Ramos (cell line): Measurements from ENCODE around the gene TAS1R1.

Experiments
- in situ Hi-C: fragments of 300-500 bp; cut with MboI; formaldehyde crosslinking; loops from one replicate; pipeline ENCODE4 v1.14.3; 2022; ENCODE audit warnings: low sequenced_read_pairs; ENCODE audit not compliant: unreplicated experiment

The TAS1R1 gene

DNA sequence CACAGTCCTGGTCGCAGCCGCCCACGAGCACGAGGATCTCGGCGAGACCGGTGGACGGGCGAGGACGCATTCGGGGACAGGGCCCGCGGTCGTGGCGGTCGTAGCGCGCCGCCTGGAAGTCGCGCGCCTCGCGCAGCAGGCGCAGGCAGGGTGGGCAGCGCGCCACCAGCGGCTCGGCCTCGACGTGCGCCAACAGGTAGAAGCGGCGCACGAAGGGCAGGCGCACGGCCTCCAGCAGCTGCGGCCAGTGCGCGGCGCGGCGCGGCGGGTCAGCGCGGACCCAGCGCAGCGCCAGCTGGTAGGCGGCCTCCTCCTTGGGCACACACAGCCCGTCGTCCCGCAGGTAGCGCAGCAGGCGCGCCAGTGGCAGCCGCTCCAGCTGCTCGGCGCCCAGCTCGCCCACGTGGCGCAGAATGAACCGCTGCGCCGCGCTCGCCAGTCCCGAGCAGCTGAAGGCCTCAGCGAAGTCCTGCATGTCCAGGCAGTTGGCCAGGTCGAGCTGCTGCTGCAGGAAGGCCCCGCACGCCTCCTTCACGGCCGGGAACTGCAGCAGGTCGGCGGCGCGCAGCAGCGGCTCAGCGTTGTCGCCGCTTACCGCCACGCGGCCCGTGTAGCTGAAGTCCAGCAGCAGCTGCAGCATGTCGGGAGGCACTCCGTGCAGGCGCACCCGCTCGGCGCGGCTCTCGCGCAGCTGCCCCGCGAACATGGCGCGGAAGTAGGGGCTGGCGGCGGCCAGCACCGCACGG lies 47.0 kb downstream of the TAS1R1 start:
- in situ Hi-C loops: no loop called here

DNA sequence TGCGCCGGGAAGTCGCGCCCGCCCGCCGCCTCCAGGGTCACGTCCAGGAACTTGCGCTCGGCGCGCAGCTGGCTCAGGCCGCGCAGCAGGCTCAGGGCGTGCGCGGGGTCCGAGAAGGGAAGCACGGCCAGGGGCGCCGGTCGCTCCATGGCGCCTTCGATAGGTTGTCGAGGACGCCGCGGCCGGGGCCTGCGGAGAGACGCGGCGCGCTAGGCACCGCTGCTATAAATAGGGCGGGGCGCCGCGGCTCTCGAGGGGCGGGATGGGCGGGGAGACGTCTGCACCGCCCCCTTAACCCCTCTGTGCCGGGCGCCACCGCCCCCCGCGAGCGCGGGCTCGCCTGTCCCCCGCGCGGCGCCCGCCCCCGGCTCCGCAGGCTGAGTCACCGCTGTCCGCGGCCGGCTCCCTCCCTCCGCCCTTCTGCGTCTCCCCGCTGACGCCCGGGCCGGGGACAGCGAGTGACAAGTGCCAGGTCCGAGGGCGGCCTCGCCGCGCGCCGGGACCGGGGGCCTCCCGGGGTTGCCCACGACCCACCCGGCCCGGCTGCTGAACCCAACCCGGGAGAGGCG lies 47.6 kb downstream of the TAS1R1 start, which contains the start of gene KLHL21:
KLHL21 (minus strand) TSS at position 201 of the 569 bp plus-strand sequence; CDS start at position 149, 52 bp downstream.
- in situ Hi-C loops: no loop called here

DNA sequence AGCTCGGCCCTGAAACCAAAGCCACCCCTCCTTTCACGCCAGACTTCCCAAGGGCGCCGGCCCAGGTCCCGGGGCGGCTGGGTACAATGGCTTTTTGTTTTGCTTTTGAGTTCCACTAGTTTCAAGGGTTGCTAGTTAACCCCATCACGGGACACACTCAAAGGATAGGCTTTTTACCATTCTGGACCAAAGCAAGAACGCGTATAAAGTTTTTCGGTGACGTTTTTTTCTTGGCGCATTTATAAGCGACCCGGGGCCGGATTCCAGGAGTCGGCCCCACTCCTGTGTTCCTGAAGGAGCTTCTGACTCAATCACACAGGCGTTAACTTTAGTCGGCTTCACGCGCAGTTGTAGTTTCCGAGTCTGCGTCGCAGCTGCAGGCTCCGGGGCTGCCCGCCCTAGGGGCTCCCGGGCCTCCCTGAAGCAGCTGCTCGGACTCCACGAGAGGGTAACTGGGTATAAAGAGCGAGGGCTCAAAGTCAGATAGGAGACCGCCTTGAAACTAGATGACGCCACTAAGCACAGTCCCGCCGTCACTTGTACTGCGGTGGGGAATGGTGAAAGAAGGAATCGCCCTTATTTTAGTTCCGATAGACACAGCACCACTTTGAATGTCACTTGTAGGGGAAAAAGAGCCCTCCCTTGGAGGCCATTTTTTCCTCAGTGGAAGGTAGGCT lies 48.3 kb downstream of the TAS1R1 start:
- in situ Hi-C loops: no loop called here

DNA sequence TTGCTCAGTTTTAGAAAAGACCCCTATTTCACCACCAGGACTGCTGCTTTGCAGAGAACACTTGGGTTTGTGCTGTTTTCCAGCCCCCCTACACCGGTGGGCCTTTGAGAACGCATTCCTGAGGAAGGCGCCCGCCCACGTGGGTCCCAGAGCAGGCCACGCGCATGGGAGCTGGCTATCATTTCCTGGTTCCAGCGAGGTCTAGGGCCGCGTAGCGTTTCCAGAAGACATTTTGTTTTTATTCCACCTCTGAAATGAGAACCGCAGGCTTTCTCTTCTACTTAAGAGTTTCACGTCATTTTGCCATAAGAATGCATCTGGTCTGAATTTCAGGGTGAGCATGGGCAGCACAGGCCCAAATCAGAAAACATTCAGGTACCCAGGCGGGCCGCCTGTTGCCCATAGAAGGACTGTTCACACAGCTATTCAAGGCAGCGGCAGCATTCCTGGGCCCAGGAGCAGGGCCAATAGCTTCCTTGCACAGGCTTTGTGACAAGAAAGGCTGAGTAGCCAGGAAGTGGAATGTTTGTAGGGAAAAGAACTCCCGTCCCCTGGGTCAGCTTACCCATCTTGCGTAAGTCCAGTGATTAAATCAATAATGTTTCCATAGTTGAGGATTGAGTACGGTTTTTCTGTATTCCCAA lies 48.9 kb downstream of the TAS1R1 start:
- in situ Hi-C loops: no loop called here

DNA sequence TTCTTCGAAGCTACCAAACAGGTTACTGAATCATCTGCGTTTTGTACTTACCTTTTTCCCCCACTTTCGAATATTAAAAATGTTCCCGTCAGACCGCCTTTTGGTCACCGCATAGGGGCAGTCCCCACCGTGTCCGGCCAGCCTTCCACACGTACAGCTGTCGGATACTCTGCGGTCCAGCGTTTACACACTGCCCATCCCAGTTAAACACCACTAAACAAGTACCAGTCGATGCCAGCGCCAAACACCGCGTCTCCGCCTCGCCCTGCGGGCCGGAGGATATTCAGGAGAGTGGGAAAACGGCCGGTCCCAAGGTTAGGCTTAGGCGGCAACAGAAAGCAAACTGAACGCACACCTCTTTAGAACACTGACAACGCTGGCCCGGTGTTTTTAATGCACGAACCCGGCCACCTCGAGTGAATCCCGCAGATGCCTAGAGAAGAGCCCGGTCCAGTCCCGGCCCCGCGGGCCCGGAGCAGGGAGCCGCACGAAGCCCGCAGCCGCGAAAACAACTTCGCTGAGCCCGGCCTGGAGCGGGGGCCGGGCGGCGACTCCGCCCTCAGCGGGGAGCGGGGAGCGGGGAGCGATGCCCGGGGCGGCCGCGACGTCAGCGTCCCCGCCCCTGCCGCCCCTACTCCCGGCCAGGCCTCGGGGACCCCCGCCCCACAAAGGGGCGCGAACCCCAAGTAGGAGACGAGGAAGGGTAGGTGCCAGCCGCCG lies 57.7 kb downstream of the TAS1R1 start:
- in situ Hi-C loops: no loop called here

DNA sequence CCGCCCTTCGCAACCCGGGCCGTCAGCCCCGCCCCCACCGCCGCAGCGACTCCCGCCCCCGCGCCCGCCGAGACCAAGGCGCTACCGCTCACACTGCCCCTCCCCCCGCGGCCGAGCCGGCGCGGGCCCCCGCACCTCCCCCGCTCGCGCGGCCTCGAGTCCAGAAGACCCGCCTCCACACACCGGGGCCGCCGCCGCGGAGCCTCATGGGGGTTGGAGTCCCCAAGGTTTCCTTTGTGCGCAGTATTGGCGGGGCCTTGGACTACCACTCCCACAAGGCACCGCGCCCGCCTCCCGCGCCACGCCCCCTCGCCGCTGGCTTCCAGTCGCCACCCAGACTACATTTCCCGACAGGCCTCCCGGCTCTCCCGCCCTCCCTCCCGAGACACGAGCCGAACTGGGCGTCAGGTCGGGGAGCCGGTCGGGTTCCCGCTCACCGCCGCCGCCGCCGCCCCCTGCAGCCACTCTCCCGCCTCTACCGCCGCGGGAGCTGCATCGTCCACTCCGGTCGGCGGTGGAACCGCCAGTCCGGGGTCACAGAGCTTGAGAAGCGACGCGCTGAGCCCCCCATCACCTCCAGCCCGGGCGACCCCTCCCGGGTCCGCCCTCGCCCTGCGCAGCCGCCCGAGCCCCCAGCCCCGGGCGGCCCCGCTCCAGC lies 58.4 kb downstream of the TAS1R1 start, which contains the start of gene PHF13:
PHF13 (plus strand) TSS at position 371 of the 658 bp plus-strand sequence. CDS start 336 bp downstream, outside the sequence.
- in situ Hi-C loops: no loop called here

DNA sequence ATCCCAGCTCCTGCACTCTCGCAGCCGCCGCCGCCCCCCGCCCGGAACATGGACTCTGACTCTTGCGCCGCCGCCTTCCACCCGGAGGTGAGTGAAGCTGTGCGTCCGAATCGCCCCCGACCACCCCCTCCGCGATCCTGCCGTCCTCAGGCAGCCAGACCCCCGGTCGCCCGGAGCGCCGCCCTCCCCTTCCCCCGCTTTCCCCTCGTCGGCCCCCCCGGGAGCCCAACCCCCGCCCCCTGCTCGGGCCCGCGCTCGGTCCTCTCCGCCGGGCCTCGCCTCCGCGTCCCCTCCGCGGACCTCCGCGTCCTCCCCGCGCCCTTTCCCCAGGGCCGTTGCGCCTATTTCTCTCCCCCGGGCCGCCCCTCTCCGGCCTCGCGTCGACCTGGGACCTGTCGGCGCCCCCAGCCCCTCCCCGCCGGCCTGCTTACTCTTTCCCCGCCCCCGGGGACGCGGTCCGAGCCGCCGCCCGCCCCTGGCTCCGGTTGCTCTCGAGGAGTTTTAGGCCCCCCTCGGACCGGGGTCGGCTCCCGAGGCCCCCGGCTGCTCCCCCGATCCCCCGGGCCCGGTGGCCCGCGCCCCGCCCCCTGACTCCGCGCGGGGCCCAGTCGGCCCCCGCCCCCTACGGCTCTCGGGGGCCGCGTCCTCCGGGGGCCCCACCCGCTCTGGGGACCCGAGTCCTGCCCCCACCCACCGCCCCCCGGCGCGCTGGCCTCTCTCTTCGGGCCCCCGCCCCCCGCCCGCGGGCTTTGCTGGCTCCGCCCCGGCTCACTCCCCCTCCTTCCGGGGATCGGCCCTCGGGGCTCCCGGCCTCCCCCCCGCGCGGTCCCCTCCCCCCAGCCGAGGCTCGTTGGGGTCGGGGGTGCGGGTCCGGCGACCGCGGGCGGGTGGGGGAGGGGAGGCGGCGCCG lies 59.2 kb downstream of the TAS1R1 start:
- in situ Hi-C loops: no loop called here

DNA sequence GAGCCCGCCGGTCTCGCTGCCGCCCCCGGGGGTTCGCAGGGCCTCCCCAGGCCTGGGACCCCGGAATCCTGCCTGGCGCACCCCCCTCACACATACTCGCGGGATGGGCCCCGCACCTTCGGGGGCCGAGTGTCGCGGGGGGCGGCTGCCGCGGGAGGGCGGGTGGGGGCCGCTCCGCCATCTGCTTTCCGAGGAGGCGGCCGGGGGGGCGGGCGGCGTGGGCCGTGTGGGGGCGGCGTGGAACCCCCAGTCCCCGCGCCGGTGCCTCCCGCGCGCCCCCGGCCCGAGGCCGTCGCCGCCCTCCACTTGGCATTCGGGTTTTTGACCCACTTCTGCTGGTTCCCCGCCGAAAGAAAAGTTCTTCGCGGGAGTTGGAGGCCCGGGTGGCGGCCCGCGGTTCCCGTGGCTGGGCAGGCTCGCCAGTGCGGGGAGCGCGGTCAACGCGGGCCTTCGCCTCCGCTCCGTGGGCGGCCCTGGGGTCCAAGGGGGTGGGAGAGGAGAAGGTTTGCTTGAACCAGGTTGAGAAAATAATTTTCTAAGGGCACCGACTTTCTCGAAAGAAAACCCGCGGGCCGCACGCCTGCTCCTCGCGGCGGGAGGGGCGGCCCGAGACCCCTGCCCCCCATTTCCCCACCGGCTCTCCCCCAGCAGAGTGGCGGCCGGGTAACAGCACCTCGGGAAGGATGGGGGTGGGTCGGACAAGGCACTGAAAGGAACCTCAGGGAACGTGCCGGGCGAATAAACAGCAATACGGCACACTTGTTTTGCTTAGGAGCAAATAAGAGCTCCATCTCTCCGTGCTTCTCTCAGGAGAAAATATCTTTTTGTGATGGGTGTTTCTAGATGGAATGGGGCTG lies 60.0 kb downstream of the TAS1R1 start:
- in situ Hi-C loops: no loop called here

DNA sequence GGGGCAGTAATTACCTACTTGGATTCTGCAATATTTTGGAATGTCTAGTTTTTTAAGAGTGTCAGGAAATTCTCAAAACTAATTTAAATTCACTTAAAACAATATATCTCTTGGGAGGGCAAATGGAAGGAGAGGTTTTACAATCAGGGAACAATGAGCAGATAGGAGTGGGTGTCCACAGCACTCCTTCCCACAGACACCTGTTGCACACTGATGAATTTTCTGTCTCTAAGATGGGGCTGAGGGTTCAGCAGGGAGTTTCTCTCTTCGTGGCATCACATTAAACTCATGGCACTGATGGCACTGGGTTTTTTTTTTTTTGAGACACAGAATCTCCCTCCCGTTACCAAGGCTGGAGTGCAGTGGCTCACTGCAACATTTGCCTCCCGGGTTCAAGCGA lies 63.9 kb downstream of the TAS1R1 start:
- in situ Hi-C loops: no loop called here

DNA sequence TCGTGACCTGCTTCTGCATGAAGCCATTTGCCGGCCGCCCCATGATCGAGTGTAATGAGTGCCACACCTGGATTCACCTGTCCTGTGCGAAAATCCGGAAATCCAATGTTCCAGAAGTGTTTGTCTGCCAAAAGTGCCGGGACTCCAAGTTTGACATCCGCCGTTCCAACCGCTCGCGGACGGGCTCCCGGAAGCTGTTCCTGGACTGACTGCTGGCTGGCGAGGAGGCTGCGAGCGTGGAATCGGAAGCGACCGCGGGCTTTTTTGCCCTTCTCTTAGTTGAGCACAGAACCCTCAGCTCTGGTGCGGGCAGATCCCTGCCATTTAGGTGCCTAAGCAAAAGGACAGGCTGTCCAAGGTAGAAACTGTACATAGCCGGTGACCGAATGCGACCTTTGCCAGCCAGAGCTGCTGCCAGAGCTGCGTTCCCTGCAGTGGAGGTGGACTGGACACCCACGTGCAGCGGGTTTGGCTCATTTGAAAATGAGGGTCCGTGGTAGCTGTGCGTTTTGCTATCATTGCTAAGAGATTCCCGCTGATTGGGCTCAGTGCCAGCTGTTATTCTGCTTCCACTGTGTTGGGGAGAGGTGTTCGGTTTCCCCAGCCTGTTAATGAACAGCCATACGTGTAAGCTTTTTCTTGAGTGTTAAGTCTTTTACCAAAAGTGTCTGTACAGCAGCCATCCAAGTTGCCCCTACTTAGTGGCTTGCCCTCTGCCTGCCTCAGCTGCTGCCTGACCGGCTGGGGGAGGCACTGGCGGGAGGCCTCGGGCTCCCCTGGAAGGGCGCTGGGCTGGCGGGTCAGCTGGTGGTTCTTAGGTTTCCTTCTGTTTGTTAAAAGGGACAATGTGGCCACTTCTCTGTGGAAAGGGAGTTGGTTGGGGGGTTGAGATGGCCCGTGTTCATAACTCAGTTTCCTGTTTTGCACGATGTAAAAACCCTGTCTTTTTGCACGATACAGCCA lies 66.6 kb downstream of the TAS1R1 start:
- in situ Hi-C loops: no loop called here

DNA sequence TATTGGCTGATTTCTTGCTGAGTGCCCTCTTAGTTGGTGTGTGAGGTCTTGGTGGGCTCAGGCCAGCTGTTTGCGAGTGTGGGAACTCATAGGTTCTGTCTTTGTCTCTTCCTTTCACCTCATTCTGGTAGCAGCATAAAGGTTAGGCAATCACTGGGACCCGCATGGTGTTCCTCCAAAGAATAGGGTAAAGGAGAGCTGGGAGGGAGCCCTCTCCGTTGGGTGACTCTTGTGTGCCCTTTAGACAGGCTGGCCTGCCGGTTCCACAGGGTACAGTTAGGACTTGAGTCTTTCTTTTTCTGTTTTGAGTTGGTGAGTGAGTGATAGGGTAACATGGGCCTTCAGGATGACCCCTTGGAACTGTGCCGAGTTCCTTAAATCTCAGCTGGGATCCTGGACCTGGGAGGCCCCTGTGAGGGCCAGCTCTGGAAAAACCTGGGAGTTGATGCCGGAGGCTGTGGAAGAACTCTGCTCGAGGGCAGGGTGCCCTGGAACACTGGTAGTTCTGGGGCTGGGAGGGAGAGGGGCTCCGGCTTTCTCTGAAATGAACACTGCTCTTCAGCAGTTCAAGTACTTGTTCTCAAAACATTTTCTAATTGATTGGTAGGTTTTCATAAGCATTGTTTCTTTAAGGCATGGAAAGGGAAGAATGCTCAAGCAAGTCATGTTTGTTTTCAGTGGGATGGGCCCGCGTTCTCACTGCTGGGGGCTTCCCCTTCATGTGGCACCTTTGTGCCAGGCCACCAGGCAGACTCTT lies 67.5 kb downstream of the TAS1R1 start:
- in situ Hi-C loops: no loop called here

DNA sequence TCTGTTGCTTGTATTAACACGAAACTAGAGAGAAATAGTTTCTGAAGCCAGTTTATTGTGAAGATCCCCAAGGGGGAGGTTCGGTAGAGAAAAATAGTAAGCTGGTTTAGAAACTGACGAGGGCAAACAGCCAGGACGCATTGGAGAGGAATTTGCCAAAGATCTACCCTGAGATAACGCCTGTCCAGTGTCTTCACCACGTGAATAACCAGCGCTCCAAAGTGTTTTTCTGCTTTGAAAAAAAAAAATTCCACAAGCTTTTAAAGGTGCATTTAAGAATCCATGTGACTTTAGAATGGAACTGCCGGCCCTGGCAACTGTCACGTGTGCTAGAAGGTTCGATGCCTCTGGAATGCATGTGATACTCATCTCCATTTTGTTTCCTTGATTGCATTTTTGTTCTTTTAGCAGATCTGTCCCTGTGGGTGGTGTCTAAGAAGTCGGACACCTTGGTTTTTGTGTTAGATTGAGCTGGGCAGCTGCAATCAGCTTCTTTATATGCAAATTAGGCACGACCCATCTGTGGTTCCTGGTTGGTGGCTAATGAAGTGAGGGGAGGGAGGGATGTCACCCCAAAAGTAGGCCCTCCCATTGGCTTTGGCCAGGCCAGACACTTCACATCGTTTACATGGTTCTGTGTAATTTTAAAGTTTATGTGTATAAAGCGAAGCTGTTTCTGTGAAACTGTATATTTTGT lies 68.3 kb downstream of the TAS1R1 start:
- in situ Hi-C loops: no loop called here

DNA sequence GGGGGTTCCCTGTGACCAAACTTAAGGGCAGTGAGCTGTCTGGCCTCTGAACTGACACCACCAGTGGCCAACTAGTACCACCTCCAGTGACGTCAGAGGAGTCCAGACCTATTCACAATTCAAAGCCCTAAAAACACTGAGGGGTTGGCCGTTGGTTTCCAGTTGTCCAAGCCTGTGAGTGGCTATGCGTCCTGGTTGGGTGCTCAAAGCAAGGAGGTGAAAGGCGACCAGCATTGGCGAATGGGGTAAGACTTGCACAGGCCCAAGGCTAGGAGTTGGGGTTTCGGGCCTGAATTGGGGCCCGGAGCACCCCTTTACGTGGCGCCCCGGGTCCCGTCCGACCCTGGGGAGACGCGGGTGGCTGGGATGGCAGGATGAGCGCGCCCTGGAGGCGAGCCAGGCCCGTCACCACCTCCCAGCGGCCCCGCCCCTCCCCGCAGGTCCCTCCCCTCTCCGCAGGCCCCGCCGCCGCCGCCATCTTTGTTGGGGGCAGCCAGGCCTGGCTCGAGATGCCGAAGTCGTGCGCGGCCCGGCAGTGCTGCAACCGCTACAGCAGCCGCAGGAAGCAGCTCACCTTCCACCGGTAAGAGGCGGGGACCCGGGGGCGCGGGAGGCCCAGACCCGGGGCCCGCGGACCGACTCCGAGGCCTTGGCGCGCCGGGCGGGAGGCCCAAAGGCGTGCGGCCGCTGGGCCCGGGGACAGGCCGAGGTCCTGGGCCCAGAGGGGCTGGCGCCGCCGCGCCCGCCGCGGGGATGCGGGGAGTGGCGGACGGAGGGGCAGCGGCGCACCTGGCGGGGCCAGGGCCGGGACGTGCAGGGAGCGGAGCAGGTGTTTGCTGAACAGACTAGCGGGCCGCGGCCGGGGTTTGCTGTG lies 69.8 kb downstream of the TAS1R1 start, which contains the start of gene THAP3:
THAP3 (plus strand) TSS at position 159 of the 874 bp plus-strand sequence; CDS start at position 510, 351 bp downstream.
- in situ Hi-C loops: loop anchor here (25.0 kb wide), 1 partner anchor 138 kb away; the partner anchor contains the start of gene PLEKHG5

DNA sequence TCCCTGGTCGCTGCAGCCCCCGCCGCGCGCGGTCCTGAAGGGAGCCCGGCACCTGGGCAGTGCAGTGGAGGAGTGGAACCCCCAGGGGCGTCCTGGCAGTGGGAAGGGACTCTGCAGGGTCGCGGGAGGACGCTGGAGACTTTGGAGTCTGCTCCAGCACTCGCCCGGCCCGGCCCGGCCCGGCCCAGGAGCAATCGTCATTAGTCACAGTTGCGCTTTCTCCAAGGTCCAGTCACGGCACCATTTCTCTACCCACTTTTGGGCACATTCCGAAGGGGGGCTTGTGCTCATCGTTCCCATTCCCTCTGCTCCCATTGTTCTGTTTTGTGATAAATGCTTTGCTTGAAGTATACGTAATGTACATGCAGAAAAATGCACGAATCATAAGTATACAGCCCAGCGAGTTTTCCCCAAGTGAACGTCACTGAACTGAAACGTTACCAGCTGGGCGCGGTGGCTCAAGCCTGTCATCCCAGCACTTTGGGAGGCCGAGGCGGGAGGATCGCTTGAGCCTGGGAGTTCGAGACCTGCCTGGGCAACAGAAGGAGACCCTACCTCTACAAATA lies 70.6 kb downstream of the TAS1R1 start:
- in situ Hi-C loops: loop anchor here (25.0 kb wide), 1 partner anchor 138 kb away; the partner anchor contains the start of gene PLEKHG5
